HG02852 (cell line): ENCODE data around the gene TBX19.
"Not testable (repeated sequence)": the region's sequence is repeated elsewhere in the genome, so short reads cannot be mapped to it uniquely, and the experiment has no call there.

ENCODE experiments used
- ATAC-seq: cut with Tn5 transposase; IDR thresholded peaks from one replicate; pipeline ENCODE4 v1.9.1; 2021; ENCODE audit warnings: mild to moderate bottlenecking, moderate library complexity; ENCODE audit not compliant: unreplicated experiment

TBX19 gene

GRCh38 chr1:168348146-168348709 lies 67.6 kb downstream of the TBX19 start:
- no peak for ATAC-seq

GRCh38 chr1:168354335-168355269 lies 73.9 kb downstream of the TBX19 start:
- not testable (repeated sequence) for ATAC-seq

GRCh38 chr1:168360151-168361021 lies 79.7 kb downstream of the TBX19 start:
- no peak for ATAC-seq

GRCh38 chr1:168361252-168361651 lies 80.6 kb downstream of the TBX19 start:
- ATAC-seq, result no peak

- no peak for ATAC-seq
Observed at GRCh38 chr1:168362991-168363390, 82.3 kb downstream of the TBX19 start.
